GM18907 (cell line): ENCODE data around the gene ZNF408.

Source experiments
- ATAC-seq: cut with Tn5 transposase; IDR thresholded peaks from one replicate; pipeline ENCODE4 v1.9.1; 2021; ENCODE audit warnings: mild to moderate bottlenecking, moderate library complexity; ENCODE audit not compliant: unreplicated experiment

Gene ZNF408

GRCh38 chr11:46675949-46676348 is 24.9 kb upstream of the ZNF408 start:
- no peak for ATAC-seq

- no peak for ATAC-seq
These were observed 24.2 kb upstream of the ZNF408 start for GRCh38 chr11:46676436-46677158.

GRCh38 chr11:46677169-46677568 is 23.7 kb upstream of the ZNF408 start:
- no peak for ATAC-seq

- no peak for ATAC-seq
These were observed 22.7 kb upstream of the ZNF408 start for GRCh38 chr11:46677991-46678740.

- ATAC-seq = no peak
These were observed 22.1 kb upstream of the ZNF408 start for GRCh38 chr11:46678741-46679130.

- ATAC-seq = no peak
These were observed 21.3 kb upstream of the ZNF408 start for GRCh38 chr11:46679241-46680163.

GRCh38 chr11:46680164-46680760 is 20.6 kb upstream of the ZNF408 start:
- ATAC-seq = no peak

DNA sequence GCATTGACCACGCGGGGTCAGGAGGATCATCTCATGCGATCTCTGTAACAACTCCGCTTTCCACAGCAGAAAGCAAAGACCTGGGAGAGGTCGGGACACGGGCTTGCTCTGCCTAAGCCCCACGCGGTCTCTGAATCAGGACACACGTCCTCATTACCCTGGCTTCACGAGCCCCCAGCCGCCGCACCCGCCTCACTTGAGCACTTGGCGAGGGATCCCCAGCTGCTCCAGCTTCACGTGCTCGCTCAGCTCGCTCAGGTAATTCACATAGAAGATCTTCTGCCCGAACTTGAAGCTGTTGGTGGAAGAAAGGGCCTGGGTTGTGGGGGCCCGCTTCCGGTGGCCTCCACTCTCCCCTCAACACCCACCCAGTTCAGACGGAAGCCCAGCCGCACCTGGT is 20.0 kb upstream of the ZNF408 start:
- no peak for ATAC-seq

DNA sequence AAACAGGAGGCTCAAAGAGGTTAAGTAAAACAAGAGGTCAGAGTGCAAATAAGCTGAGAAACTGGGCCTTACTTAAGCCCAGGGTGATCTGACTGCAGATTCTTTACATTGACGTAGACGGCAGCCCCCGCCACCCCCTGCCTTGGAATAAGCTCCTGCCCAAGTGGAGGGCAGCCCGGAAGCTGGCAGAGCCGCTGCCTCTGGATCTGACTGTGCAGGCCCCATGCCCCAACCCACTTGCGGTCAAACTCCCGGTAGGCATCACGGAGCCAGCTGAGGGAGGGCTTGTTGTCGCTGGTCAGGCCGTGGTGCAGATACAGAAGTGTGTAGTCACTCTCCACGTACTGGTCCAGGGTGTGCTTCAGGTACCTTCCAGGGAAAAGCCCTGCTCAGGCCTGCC is 19.0 kb upstream of the ZNF408 start:
- no peak for ATAC-seq

GRCh38 chr11:46682773-46683752 is 17.8 kb upstream of the ZNF408 start:
- no peak for ATAC-seq

GRCh38 chr11:46684367-46684766 is 16.5 kb upstream of the ZNF408 start:
- no peak for ATAC-seq

DNA sequence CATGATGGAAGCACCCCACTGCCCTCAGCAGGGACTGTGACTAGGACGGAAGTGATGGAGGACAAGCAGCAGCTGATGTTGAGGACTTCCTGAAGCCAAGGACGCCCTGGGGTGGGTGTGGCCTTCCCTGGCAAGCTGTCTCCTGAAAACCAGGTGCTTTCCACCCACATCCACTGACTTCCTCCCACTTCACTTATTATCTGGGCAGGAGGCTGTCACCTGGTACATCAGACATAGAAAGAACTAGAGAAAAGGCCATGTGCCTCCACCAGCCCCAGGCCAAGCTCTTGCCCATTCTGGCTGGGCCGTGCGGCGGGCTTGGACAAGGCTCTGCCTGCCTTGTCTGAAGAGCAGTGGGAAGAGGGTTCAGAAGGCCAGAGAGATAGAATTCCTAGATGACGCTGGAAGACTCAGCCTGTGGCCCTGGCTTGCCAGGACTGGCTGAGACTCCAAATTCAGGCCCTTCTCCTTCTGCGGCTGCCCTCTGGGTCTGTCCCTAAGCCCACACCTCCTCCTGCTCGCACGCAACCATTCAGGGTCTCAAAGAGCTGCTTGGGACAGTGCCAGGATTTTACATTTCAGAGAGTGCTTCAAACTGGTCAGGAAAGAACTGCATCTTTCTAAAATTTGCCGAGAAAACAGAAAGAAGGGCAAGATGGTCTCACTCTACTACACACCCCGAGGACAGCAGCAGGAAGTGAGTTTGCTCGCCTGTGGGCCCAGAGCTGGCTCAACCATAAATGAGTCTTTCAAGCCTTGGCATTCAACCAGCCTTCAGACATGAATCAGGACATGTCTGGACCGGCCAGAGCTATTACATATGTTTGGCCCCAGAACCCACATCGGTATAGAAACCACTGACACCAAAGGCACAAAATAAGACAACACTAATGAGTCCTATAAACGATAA is 13.7 kb upstream of the ZNF408 start:
- ATAC-seq = no peak

DNA sequence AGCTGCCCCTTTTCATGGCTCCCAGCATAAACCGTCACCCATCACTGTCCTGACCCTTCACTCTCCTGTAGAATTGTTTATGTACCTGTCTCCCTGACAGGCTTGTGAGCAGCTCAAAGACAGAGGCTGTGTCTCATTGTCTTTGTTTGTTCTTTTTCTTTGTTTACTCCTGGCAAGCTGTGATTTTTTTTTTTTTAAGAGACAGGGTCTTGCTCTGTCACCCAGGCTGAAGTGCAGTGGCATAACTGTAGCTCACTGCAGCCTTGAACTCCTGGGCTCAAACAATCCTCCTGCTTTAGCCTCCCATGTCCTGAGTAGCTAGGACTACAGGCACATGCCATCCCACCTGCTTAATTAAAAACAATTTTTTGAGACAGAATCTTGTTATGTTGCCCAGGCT is 10.1 kb upstream of the ZNF408 start:
- no peak for ATAC-seq

DNA sequence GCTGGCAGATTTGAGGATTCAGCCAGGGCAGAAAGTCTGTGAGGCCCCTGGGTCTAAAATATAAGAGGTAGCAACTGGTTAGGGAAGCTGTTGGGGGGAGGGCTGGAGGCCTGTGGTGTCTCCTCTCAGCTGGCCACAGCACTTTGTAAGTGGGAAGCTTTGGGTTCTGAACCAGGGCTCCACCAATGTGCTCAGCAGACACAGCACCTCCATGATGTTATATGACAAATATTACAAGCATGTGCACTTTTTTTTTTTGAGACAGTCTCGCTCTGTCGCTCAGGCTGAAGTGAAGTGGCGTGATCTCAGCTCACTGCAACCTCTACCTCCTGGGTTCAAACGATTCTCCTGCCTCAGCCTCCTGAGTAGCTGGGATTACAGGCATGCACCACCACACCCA is 8.4 kb upstream of the ZNF408 start:
- ATAC-seq = no peak

- no peak for ATAC-seq
These were observed 7.2 kb upstream of the ZNF408 start for GRCh38 chr11:46693597-46694012.

DNA sequence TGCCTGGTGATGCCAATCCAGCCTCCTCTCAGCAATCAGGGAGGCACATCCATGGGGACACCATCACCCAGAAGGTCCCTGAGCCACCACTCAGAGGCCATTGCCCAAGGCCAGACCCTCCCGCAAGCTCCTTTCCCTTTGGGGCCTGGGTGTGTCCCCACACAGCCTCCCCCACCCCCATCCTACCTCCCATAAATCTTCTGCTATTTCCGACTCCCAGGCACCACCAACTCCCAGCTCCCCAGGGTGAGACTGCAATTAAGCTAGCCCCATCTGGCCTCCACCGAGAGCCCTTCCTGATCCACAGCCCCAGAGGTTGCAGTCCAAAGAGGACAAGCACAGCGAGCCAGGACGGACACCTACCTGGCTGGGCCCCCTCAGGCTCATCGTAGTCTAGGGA is 6.8 kb upstream of the ZNF408 start:
- ATAC-seq = no peak

GRCh38 chr11:46694607-46695006 is 6.2 kb upstream of the ZNF408 start:
- no peak for ATAC-seq

GRCh38 chr11:46695345-46696211 is 5.3 kb upstream of the ZNF408 start:
- no peak for ATAC-seq
